A549 (cell line): Measurements from ENCODE around the gene CES4A. TPM values are rescaled to one million over a fixed set of nuclear protein-coding genes. Genes with fewer than 3 reads are reported as not detected.

Experiments used
- ATAC-seq, 2 experiments: fragments of 200-7000 bp in 1 of 2; fragments of >200 bp in 1 of 2; cut with Nextera tagmentation in 1 of 2; cut with Tn5 transposase in 1 of 2; 3 replicates each; pipeline versions ENCODE4 v1.8.0 to v1.9.1; 2018 to 2020; ENCODE audit warnings: mild to moderate bottlenecking in 1 of 2, moderate library complexity in 1 of 2
- CTCF ChIA-PET: fragments of 300-600 bp; sonication (Branson Sonifier 250); formaldehyde crosslinking; extraction: SDS; loops from one replicate; lab custom pipeline; 2021; ENCODE audit warnings: antibody characterized with exemption, inconsistent platforms; lab: Yijun Ruan, JAX
- POLR2A ChIA-PET: fragments of 350-600 bp; formaldehyde crosslinking; extraction: SDS; loops from one replicate; lab custom pipeline; 2021; ENCODE audit warnings: antibody characterized with exemption, inconsistent platforms; lab: Yijun Ruan, JAX
- DNase-seq, 2 experiments: peaks; one replicate each; pipeline versions ENCODE4 v3.0.0 to v3.0.0-alpha.2; 2011 to 2016; ENCODE audit warnings: low read depth in 1 of 2, low spot score in 1 of 2
- FAIRE-seq: peaks from 2 replicates; lab custom pipeline; 2011; peaks lifted over from hg19 to GRCh38; lab: Jason Lieb, UNC
- H3K27ac ChIP-seq, 2 experiments: fragments of >200 bp; sonication (Bioruptor Twin); formaldehyde crosslinking; 3 replicates each; pipeline ENCODE4 v1.5.1; 2016 to 2017
- H3K4me1 ChIP-seq: fragments of >200 bp; sonication (Bioruptor Twin); formaldehyde crosslinking; 3 replicates; pipeline ENCODE4 v1.6.1; 2016
- H3K4me2 ChIP-seq: fragments of >200 bp; sonication (Bioruptor Twin); formaldehyde crosslinking; 3 replicates; pipeline ENCODE4 v1.6.1; 2016
- H3K4me3 ChIP-seq: fragments of >200 bp; sonication (Bioruptor Twin); formaldehyde crosslinking; 3 replicates; pipeline ENCODE4 v1.5.1; 2016
- H3K9me3 ChIP-seq: fragments of >200 bp; sonication (Bioruptor Twin); formaldehyde crosslinking; 3 replicates; pipeline ENCODE4 v1.6.1; 2016
- CBX2 ChIP-seq: fragments of 200-600 bp; sonication (generic); IDR thresholded peaks from 2 replicates; pipeline ENCODE4 v1.6.1; 2016; ENCODE audit warnings: low read depth, mild to moderate bottlenecking, borderline replicate concordance
- CBX8 ChIP-seq: fragments of 200-600 bp; sonication (generic); IDR thresholded peaks from 2 replicates; pipeline ENCODE4 v1.6.1; 2016
- CEBPB ChIP-seq, 2 experiments: fragments of >200 bp in 1 of 2; sonication (Bioruptor Twin) in 1 of 2; formaldehyde crosslinking in 1 of 2; IDR thresholded peaks; 2 replicates each; pipeline ENCODE4 v1.6.1; 2012 to 2016
- CHD2 ChIP-seq: fragments of 150-350 bp; IDR thresholded peaks from 2 replicates; pipeline ENCODE4 v1.6.1; 2014; ENCODE audit warnings: low read length; ENCODE audit not compliant: partially characterized antibody
- CHD4 ChIP-seq: fragments of 200-600 bp; sonication (generic); IDR thresholded peaks from 2 replicates; pipeline ENCODE4 v1.6.1; 2016; ENCODE audit warnings: antibody characterized with exemption, mild to moderate bottlenecking, borderline replicate concordance
- E2F6 ChIP-seq: IDR thresholded peaks from 2 replicates; pipeline ENCODE4 v1.6.1; 2012; ENCODE audit warnings: low read depth, borderline replicate concordance
- EP300 ChIP-seq, 2 experiments: fragments of >200 bp; sonication (Bioruptor Twin); formaldehyde crosslinking; IDR thresholded peaks; 2 replicates in 1 of 2; 3 replicates in 1 of 2; pipeline ENCODE4 v1.6.1; 2016 to 2017
- ESRRA ChIP-seq: fragments of 150-350 bp; IDR thresholded peaks from 2 replicates; pipeline ENCODE4 v1.6.1; 2014; ENCODE audit warnings: mild to moderate bottlenecking, low read length, borderline replicate concordance
- FOSL2 ChIP-seq, 2 experiments: fragments of 450-650 bp in 1 of 2; fragments of >200 bp in 1 of 2; sonication (Bioruptor Twin) in 1 of 2; formaldehyde crosslinking; IDR thresholded peaks; 2 replicates each; pipeline versions ENCODE4 v1.5.0 to v1.6.1; 2016 to 2020; ENCODE audit warnings: mild to moderate bottlenecking in 1 of 2, moderate library complexity in 1 of 2
- FOXS1 ChIP-seq: fragments of 250-450 bp; sonication (Bioruptor Pico); IDR thresholded peaks from 2 replicates; pipeline ENCODE4 v1.5.0; 2020; ENCODE audit warnings: mild to moderate bottlenecking, moderate library complexity
- GATA3 ChIP-seq: IDR thresholded peaks from 2 replicates; pipeline ENCODE4 v1.6.1; 2012; ENCODE audit warnings: borderline replicate concordance
- HDAC2 ChIP-seq: fragments of 200-600 bp; sonication (generic); IDR thresholded peaks from 2 replicates; pipeline ENCODE4 v1.6.1; 2016
- HES2 ChIP-seq: fragments of >200 bp; sonication (Bioruptor Twin); formaldehyde crosslinking; IDR thresholded peaks from 2 replicates; pipeline ENCODE4 v1.6.1; 2016
- KDM5A ChIP-seq: fragments of 200-600 bp; sonication (generic); IDR thresholded peaks from 2 replicates; pipeline ENCODE4 v1.6.1; 2016; ENCODE audit warnings: antibody characterized with exemption, mild to moderate bottlenecking
- MAFK ChIP-seq: fragments of 450-650 bp; IDR thresholded peaks from 2 replicates; pipeline ENCODE4 v1.6.1; 2014; ENCODE audit not compliant: partially characterized antibody
- NPAS2 ChIP-seq: fragments of 250-450 bp; sonication (Bioruptor Pico); IDR thresholded peaks from 2 replicates; pipeline ENCODE4 v1.8.0; 2022; ENCODE audit warnings: mild to moderate bottlenecking, moderate library complexity, borderline replicate concordance
- PHF8 ChIP-seq: fragments of 200-600 bp; sonication (generic); IDR thresholded peaks from 2 replicates; pipeline ENCODE4 v1.6.1; 2016; ENCODE audit warnings: low read depth, mild to moderate bottlenecking, antibody characterized with exemption, moderate library complexity, borderline replicate concordance
- POLR2A ChIP-seq: IDR thresholded peaks from 2 replicates; pipeline ENCODE4 v1.6.1; 2012; ENCODE audit warnings: mild to moderate bottlenecking, low read length
- POLR2AphosphoS2 ChIP-seq: conservative IDR thresholded peaks from 2 replicates; pipeline ENCODE4 v1.6.1; 2012; ENCODE audit warnings: low read length, improper control_type of control experiment, inconsistent platforms
- RCOR1 ChIP-seq: fragments of 150-350 bp; IDR thresholded peaks from 2 replicates; pipeline ENCODE4 v1.6.1; 2014; ENCODE audit warnings: antibody characterized with exemption, low read length, low read depth
- SMC3 ChIP-seq: fragments of >200 bp; sonication (Bioruptor Twin); formaldehyde crosslinking; IDR thresholded peaks from 3 replicates; pipeline ENCODE4 v1.6.1; 2018; ENCODE audit warnings: inconsistent platforms
- TFCP2L1 ChIP-seq: fragments of 250-450 bp; sonication (Bioruptor Pico); IDR thresholded peaks from 2 replicates; pipeline ENCODE4 v1.5.0; 2021; ENCODE audit warnings: mild to moderate bottlenecking
- TP53 ChIP-seq: fragments of 250-450 bp; sonication (Bioruptor Pico); IDR thresholded peaks from 2 replicates; pipeline ENCODE4 v1.5.0; 2021; ENCODE audit warnings: mild to moderate bottlenecking, moderate library complexity
- USF2 ChIP-seq: fragments of 450-650 bp; IDR thresholded peaks from 2 replicates; pipeline ENCODE4 v1.6.1; 2014; ENCODE audit warnings: antibody characterized with exemption
- WGBS: methylation state at CpG from one replicate; pipeline ENCODE4 v1.1.6; 2017; ENCODE audit errors: missing lambda C conversion rate; 5-methylcytosine and 5-hydroxymethylcytosine counted together
- polyA plus RNA-seq, 4 experiments: library from polyadenylated mRNA; depleted of rRNA in 3 of 4; stranded (reverse); fragments of >200 nt; fragmentation: RNase III in 1 of 4; extraction: RNeasy Plus Mini Kit Qiagen cat#74134 plus additional on column Dnase treatment in 1 of 4; gene quantifications; 2 replicates in 3 of 4; 3 replicates in 1 of 4; pipeline ENCODE4 v1.2.3, GENCODE V29; 2011 to 2017

CES4A gene
- polyA plus RNA-seq, 2 of the 4 experiments (the other 2 are of a cell fraction): 2.8 to 3.5 TPM

DNA sequence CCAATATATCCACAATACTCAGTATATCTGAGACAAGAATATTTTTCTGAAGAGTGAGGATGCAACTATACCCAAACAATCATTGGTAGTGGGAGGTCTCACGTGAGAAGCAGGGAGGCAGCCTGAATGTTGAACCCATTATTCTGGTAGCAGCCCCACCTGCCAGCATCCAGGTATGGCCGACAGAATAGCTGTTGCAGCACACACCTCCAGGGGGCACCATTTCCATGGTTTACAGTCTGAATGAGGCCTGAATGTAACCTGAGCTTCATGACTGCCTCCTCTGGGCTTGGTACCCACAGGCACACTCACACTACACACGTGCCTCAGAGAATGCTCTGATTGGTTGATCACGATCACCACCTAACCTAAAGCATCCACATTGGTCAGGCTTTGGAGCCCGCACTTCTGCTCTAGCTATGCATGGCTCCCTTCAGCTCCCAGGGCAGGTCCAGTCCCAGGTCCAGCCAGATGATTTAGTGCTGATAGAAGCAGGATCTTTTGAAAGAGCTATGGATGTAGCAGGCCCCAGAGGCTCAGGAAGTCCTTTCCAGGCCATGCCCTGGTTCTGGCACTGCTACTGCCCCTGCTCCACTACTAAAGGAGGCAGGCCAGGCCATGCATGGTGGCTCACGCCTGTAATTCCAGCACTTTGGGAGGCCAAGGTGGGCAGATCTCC lies 29.6 kb downstream of the CES4A start (continued):
- peak; percentile 59; the same call in 1 of the 2 replicates for TF ChIP-seq E2F6
- no peak for TF ChIP-seq POLR2AphosphoS2
- peak; percentile 88 for TF ChIP-seq USF2
- TF ChIP-seq, all 56 proteins: peak for 7

DNA sequence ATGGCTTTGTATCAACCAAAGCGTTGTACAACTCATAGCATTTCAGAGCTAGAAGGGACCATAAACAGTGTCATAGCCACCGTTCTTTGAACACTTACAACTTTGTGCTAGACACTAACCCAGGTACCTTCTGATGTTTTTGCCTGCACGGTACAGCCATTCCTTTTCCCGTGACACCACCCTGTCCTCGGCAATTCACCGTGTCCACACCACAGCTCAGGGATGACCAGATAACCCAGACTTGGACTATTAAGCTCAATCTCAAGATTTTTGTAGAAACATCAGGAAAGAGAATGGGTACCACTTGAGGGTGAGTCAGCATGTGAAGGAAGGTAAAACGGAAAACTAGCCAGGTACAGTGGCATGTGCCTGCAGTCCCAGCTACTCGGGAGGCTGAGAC lies 30.8 kb downstream of the CES4A start:
- Histone ChIP-seq H3K9me3 (no peaks in the 10 kb centered on the region), H3K4me2 (no peak overlapping the region), H3K4me1 (peaks cover 4% of the 10 kb centered on the region; the same call in 2 of the 3 replicates), H3K27ac (no peak overlapping the region), H3K4me3 (no peak overlapping the region)
- FAIRE-seq (no peak), ATAC-seq (no peak), DNase-seq (no peak)
- 82% methylated on average over 8 of the region's 8 CpGs for WGBS
- CTCF ChIA-PET: interaction anchor here (0.9 to 9.1 kb wide), 18 partner anchors 8 to 171 kb away, joined by 3 to 94 read pairs (median 8); partner anchors contain the start of genes B3GNT9, CES3, EXOC3L1 and FBXL8
- POLR2A ChIA-PET: no interaction called here
- TF ChIP-seq HES2 (no peak), NPAS2 (CRISPR knock-in tag) (no peak), POLR2A (no peak), FOSL2 (IDR thresholded peaks at IDR 0.05) (no peak), FOSL2 (CRISPR knock-in tag; IDR thresholded peaks at IDR 0.05) (no peak), TFCP2L1 (CRISPR knock-in tag) (no peak), GATA3 (no peak), E2F6 (no peak), CEBPB (IDR thresholded peaks at IDR 0.05) (no peak), FOXS1 (CRISPR knock-in tag) (no peak), CHD2 (no peak), HDAC2 (no peak), ESRRA (no peak), EP300 (IDR thresholded peaks at IDR 0.05) (no peak)

GRCh38 chr16:67021321-67021720 lies 32.9 kb downstream of the CES4A start:
- WGBS: 84% methylated on average over 3 of the region's 3 CpGs
- no peak for DNase-seq
- POLR2A ChIA-PET: no interaction called here
- FAIRE-seq: no peak
- no peak for ATAC-seq
- TF ChIP-seq KDM5A (no peak), HES2 (no peak), CHD4 (no peak), CBX2 (no peak), SMC3 (no peak), USF2 (no peak), MAFK (no peak), CBX8 (no peak), TP53 (CRISPR knock-in tag) (no peak), POLR2A (no peak), RCOR1 (no peak), PHF8 (no peak)
- CTCF ChIA-PET: interaction anchor here (0.7 to 9.1 kb wide), 9 partner anchors 8 to 164 kb away, joined by 3 to 94 read pairs (median 4); no protein-coding TSS in a partner anchor
- Histone ChIP-seq H3K4me3 (no peak overlapping the region), H3K9me3 (no peaks in the 10 kb centered on the region), H3K4me1 (peaks cover 4% of the 10 kb centered on the region; the same call in 2 of the 3 replicates), H3K4me2 (no peak overlapping the region), H3K27ac (no peak overlapping the region)
